Activated T-cell treated with anti-CD3 and anti-CD28 coated beads for 24 hours (primary cell): ENCODE data around the gene DGCR8.

Source experiments
- DNase-seq: peaks from one replicate; pipeline ENCODE4 v3.0.0-alpha.2; 2020; ENCODE audit warnings: low read depth

Gene DGCR8

DNA sequence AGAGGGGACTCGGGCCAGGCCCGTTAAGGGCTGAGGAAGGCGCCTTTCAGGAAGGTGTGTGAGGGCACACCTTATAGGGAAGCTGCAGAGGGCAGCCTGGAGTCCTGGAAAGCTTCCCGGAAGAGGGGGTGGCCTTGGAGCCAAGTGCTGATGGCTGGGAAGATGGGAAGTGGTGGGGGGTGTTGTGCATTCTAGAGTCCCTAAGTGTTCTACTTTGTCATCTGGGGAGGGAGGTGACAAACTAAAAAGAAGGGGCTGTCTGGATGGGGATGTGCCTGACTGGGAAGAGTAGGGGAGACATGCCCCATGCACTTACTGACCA lies 58.3 kb downstream of the DGCR8 start:
- DNase-seq: no peak

DNA sequence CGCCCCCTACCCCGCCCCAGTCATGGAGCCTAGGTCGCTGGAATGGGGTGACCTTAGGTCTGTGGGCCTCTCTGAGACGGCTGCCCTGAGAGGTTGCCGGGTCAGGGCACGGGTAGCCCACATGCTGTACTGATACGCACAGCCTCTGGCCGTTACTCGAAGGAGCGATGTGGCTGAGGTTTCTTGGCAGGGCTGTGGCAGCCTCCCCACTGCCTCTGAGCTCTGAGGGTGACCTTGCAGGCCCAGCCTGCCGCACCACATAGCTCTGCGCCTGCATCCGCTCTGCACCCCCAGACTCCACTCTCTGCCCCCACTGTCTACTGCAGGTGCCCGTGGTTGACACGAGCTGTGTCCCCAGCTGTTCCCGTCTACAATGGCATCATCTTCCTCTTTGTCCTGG lies 58.8 kb downstream of the DGCR8 start:
- DNase-seq: no peak

GRCh38 chr22:20139391-20140106 lies 59.5 kb downstream of the DGCR8 start:
- DNase-seq: no peak

DNA sequence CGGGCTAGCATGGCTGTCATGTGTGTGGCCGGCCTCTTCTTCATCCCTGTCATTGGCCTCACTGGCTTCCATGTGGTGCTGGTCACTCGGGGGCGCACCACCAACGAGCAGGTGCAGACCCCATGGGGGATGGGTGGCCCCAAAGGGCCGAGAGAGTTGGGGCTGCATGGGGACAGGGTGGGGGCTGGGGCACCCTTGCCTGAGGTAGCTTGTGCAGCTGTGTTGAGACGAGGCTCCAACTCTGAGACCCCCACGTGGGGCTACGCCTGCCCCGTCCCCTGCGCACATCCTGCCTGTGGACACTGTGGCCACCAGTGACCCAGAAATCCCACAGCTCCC lies 60.0 kb downstream of the DGCR8 start:
- DNase-seq: no peak

DNA sequence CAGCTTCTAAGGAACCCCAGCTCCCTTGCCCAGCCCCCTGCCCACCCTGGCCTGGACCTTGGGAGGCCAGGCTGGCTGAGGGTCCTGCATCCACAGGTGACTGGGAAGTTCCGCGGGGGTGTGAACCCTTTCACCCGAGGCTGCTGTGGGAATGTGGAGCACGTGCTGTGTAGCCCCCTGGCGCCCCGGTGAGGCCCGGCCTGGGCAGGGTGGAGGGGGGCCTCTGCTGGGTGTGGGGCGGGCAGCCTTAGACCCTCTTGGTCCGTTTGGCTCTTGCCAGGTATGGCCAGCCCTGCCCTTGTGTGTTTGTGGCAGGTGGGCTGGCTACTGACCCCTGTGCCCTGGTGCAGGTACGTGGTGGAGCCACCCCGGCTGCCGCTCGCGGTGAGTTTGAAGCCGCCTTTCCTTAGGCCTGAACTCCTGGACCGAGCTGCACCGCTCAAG lies 60.5 kb downstream of the DGCR8 start:
- DNase-seq: no peak

GRCh38 chr22:20141186-20142077 lies 61.4 kb downstream of the DGCR8 start:
- DNase-seq: no peak

GRCh38 chr22:20142711-20143621 lies 62.9 kb downstream of the DGCR8 start:
- no peak for DNase-seq

DNA sequence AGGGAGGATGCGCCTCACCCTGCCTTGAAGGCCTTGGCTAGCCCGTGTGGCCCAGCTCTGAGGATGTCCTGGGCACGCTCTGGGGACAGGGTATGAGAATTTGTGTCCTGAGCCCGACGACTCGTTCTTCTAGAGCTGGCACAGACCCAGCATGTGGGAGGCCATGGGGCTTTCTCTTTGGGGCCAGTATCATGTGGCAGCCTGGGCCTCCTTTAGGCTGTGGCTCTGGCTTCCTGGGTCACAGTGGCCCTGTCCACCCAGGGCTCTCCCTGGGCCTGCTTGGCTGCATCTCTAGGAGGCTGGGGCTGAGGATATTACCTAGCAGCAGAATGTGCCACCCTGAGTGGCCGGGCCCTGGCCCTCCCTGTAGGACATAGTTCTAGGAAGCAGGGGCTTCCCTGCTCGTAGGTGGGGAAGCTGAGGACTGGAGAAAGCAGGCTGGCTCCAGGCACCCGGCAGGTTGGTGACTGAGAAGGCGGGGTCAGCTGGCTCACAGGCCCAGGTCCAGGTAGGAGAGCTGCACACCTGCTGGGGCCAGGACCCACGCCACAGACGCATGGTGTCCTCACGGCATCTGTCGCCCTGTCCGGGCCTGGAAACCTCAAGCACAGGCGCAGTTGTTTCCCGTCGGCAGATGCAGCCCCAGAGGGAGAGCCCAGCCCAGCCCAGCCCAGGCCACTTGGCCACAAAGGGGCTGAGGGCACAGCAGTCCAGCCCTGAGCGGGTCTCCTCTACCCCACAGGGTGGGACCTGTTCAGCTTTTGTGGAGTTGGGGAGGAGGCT lies 64.0 kb downstream of the DGCR8 start:
- DNase-seq: no peak

DNA sequence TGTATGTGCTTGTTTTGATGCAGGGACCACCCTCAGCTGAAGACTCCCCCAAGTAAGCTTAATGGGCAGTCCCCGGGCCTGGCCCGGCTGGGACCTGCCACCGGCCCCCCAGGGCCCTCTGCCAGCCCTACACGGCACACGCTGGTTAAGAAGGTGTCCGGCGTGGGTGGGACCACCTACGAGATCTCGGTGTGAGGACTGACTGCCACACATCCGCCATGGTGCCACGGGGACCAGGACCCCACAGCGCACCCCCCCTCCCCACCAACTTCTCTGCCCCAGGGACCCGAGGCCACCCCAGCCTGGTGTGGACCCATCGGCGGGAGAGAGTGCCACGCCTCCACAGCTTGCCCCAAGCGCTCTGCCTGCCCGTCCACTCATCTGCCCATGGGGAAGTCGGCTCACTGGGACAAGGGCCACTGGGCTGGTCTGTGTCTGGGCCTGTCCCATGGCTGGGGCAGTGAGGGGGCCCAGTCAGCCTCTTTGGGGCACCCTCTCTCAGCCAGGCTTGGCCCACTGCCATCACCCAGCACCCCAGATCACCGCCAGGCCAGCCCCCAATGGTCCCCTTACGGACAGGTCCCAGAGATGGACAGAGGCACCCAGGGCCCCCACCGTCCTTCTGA lies 65.3 kb downstream of the DGCR8 start:
- DNase-seq: no peak

DNA sequence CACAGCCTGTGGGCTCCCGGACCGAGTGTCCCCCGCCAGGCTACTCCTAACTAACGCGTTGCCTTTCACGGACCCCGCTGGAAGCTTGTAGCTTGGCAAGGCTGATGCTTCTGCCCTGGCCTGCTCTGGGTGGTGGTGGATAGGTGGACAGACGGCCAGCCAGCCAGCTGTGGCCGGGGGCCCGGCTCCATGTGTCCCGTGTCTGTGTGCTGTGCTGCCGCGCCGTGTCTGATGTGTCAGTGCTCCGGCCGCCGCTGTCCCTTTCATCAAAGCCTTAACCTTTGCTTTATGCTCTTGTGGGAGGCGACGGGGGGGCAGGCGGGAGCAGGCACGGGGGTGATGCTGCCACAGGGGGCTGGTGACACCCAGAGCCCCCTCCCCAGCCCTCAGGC lies 65.8 kb downstream of the DGCR8 start:
- DNase-seq: no peak

GRCh38 chr22:20146777-20147176 lies 66.7 kb downstream of the DGCR8 start:
- no peak for DNase-seq

DNA sequence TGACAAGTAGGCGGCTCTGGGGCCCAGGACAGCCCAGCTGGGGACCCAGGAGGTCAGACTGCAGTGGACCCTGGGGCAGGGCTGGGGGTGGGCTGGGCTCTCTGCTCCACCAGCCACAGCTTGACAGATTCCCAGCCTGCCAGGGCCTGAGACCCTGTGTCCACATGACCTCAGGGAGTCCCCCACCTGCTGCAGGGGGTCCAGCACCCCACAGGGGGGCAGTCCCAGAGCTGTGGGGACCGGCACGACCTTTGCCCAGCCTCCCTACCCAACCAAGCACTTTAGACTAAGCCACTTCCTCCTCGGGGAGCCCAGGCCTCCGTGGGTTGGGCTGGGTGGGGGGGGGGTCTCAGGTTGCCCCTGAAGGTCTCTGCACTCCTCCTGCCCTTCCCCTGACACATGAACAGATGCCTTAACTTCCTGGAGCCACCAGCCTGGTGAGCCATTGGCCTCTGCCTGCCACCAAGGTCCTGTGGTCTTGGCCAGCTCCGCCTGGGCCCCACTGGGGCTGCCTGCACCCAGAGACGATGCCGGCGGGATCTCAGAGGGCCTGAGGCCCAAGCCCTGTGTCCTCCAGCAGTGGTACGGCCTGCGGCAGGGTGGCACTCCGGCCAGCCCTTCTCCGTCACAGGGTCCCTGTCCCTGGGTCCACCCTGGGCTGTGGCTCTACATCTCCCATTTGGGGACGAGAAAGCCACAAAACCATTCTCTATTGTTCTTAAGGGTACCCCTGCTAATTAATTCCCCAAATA lies 67.4 kb downstream of the DGCR8 start:
- no peak for DNase-seq

GRCh38 chr22:20148414-20148813 lies 68.4 kb downstream of the DGCR8 start:
- no peak for DNase-seq

DNA sequence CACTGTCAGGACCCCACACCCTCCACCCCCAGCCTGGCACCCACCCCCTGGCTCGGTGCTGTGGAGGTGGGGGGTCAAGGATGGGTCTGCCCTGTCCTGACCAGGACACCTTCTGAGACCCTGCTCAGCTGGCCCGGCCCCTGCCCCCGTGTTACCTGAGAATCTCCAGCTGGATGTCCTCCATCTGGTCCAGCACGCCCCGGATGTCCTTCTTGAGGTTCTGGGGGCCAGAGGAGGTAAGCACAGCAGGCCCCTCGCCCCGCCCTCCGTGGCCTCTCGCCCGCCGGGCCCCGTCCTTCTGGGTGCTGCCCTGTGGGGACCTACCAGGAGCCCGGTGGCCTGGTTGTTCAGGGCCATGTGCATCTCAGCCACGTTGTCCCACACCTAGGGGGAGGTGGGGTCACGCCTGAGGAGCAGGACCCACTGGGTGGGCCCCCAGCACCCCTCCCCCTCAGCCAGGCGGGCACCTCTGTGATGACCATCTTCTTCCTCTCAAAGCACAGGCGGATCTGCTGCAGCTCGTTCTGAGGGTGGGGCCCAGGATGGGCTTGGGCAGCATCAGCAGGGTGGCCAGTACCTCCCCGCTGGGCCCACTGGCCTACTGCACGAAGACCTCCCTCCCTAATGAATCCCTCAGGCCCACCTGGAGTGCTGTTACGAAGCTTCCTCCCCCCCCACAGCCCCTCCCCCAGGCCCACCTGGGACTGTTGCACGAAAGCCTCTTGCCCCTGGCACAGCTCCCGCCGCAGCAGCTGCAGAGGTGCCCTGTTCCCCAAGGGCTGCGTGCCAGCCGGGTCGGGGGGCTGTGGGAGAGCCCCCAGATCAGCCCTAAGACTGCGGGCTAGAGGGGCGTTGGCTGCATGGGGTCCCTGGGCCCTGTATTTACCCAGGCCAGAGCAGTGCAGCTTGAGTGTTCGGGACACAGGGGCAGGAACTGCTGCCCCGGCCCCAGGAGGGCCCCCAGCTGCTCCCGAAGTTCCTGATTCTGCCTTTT lies 69.5 kb downstream of the DGCR8 start:
- DNase-seq: no peak

DNA sequence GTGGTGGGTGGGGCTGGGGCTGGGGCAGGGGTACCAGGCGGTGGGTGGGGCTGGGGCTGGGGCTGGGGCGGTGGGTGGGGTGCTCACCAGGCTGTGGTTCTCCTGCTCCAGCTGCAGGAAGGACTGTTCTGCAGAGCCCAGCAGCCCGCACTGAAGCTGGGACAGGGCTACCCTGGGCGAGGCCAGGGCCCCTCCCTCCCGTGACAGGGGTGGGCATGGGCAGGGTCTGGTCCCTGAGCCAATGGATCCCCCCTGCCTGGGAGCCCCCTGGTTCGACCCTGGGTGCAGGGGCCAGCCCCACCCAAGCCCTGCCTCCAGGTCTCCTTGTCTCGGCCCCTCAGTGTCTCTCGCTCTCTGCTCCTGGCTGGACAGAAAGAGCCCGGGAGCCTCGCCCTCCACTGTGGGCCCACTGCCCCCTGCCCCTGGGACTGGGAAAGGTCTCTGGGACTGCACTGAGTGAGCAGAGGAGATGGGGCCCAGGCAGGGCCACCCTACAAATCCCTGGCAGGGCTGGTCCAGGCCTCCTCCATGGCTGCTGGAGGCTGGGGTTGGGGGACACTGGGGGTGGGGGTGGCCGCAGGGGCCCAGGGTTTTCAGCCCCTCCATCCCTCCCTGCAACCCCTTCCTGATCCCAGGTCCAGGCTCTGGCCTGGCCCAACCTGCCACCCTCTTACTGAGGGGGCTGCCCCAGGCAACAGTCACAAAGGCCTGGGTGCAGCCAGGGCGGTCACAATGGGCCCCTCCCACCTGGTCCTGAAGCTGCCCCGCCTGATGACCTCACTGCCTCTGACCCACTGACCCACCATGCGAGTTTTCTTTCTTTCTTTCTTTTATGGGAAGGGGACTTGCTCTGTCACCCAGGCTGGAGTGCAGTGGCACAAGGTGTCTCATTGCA lies 70.6 kb downstream of the DGCR8 start, which contains the start of gene CCDC188:
Gene CCDC188, minus strand, starts transcription at position 675 of the 895 bp plus-strand sequence. Its CDS starts 69 bp downstream, at position 606.
- DNase-seq: no peak

GRCh38 chr22:20151276-20151588 lies 71.2 kb downstream of the DGCR8 start:
- no peak for DNase-seq

GRCh38 chr22:20152464-20152890 lies 72.4 kb downstream of the DGCR8 start:
- no peak for DNase-seq

GRCh38 chr22:20153945-20154344 lies 73.9 kb downstream of the DGCR8 start:
- no peak for DNase-seq
